GM12878 (cell line): ENCODE measurements around the gene CCDC14. TPM values are rescaled to one million over a fixed set of nuclear protein-coding genes. Genes with fewer than 3 reads are reported as not detected.
A peak's percentile ranks its signal among the peaks of the same experiment; 100 is the strongest.

Experiments used
- ATAC-seq: fragments of 200-7000 bp; cut with Tn5 transposase; 3 replicates; pipeline ENCODE4 v1.9.1; 2020; ENCODE audit warnings: mild to moderate bottlenecking, moderate library complexity
- BruUV-seq: library from RNA; stranded (reverse); fragments of 400-500 nt; replicated peaks from 2 replicates; lab custom pipeline; 2021; lab: Mats Ljungman, UMichigan
- CTCF ChIA-PET: fragments of 300-600 bp; sonication (Branson Sonifier 250); formaldehyde crosslinking; extraction: SDS; loops from one replicate; lab custom pipeline; 2021; ENCODE audit warnings: inconsistent platforms; lab: Yijun Ruan, JAX
- POLR2A ChIA-PET: fragments of 350-600 bp; formaldehyde crosslinking; extraction: SDS; loops from one replicate; lab custom pipeline; 2021; ENCODE audit warnings: inconsistent platforms; lab: Charles Lee
- RAD21 ChIA-PET: fragments of 300-600 bp; sonication (Branson Sonifier 250); formaldehyde crosslinking; loops from one replicate; lab custom pipeline; 2023; ENCODE audit warnings: antibody characterized with exemption; ENCODE audit not compliant: unreplicated experiment; lab: Charles Lee
- SMC1A ChIA-PET: fragments of 300-600 bp; sonication (Branson Sonifier 250); formaldehyde crosslinking; loops from one replicate; lab custom pipeline; 2023; ENCODE audit not compliant: unreplicated experiment, uncharacterized antibody; lab: Charles Lee
- DNase-seq: peaks from one replicate; pipeline ENCODE4 v3.0.0-alpha.2; 2011; ENCODE audit warnings: low read depth, low spot score
- FAIRE-seq: peaks from 3 replicates; lab custom pipeline; 2011; peaks lifted over from hg19 to GRCh38; lab: Jason Lieb, UNC
- H2AFZ ChIP-seq: 2 replicates; pipeline ENCODE4 v1.6.0; 2011; ENCODE audit warnings: low read depth, low read length, control low read depth; ENCODE audit not compliant: control insufficient read depth
- H3K27ac ChIP-seq: 2 replicates; pipeline ENCODE4 v1.5.1; 2011; ENCODE audit warnings: control low read depth; ENCODE audit not compliant: control insufficient read depth, insufficient read depth
- H3K27me3 ChIP-seq, 2 experiments: replicated peaks in 1 of 2; 2 replicates each; pipeline versions ENCODE4 v1.6.0 to v1.6.1; 2011; ENCODE audit warnings: low read length in 1 of 2; ENCODE audit not compliant: control insufficient read depth in 2 of 2, insufficient read depth in 2 of 2
- H3K36me3 ChIP-seq, 2 experiments: 2 replicates each; pipeline ENCODE4 v1.5.1; 2011; ENCODE audit warnings: low read length in 1 of 2; ENCODE audit not compliant: control insufficient read depth in 2 of 2, insufficient read depth in 2 of 2
- H3K4me1 ChIP-seq: 2 replicates; pipeline ENCODE4 v1.6.1; 2011; ENCODE audit warnings: mild to moderate bottlenecking, low read length, moderate library complexity, mixed read lengths; ENCODE audit not compliant: control insufficient read depth, insufficient read depth
- H3K4me2 ChIP-seq: 2 replicates; pipeline ENCODE4 v1.6.0; 2011; ENCODE audit warnings: control low read depth; ENCODE audit not compliant: control insufficient read depth, insufficient read depth
- H3K4me3 ChIP-seq: fragments of 200-600 bp; sonication (generic); 2 replicates; pipeline ENCODE4 v1.5.1; 2016
- H3K79me2 ChIP-seq: 2 replicates; pipeline ENCODE4 v1.6.0; 2011; ENCODE audit warnings: low read length; ENCODE audit not compliant: control insufficient read depth, insufficient read depth
- H3K9ac ChIP-seq: 2 replicates; pipeline ENCODE4 v1.8.0; 2011; ENCODE audit warnings: low read length, control low read depth, mixed read lengths; ENCODE audit not compliant: control insufficient read depth, insufficient read depth
- H3K9me3 ChIP-seq: replicated peaks from 3 replicates; pipeline ENCODE4 v1.5.1; 2011; ENCODE audit warnings: mild to moderate bottlenecking, low read length; ENCODE audit not compliant: control insufficient read depth, insufficient read depth
- H4K20me1 ChIP-seq: 2 replicates; pipeline ENCODE4 v1.6.0; 2011; ENCODE audit not compliant: control insufficient read depth, insufficient read depth
- FOXK2 ChIP-seq: fragments of 450-650 bp; IDR thresholded peaks from 2 replicates; pipeline ENCODE4 v1.6.1; 2017; ENCODE audit warnings: mild to moderate bottlenecking, moderate library complexity
- NR2F1 ChIP-seq: fragments of 450-650 bp; conservative IDR thresholded peaks from 2 replicates; pipeline ENCODE4 v1.6.1; 2017; ENCODE audit warnings: mild to moderate bottlenecking
- POU2F2 ChIP-seq: IDR thresholded peaks from 3 replicates; pipeline ENCODE4 v1.6.1; 2011; ENCODE audit warnings: low read depth, mild to moderate bottlenecking, low read length, borderline replicate concordance
- RCOR1 ChIP-seq: conservative IDR thresholded peaks from 2 replicates; pipeline ENCODE4 v1.6.1; 2012; ENCODE audit warnings: low read depth, low read length, improper control_type of control experiment
- RUNX3 ChIP-seq: IDR thresholded peaks from 2 replicates; pipeline ENCODE4 v1.6.1; 2012; ENCODE audit warnings: low read length, inconsistent platforms
- SREBF2 ChIP-seq: IDR thresholded peaks from 2 replicates; pipeline ENCODE4 v1.6.1; 2012; ENCODE audit warnings: mild to moderate bottlenecking, low read length
- ZBTB40 ChIP-seq: fragments of 450-650 bp; IDR thresholded peaks from 2 replicates; pipeline ENCODE4 v1.6.1; 2016; ENCODE audit warnings: mild to moderate bottlenecking, moderate library complexity, borderline replicate concordance
- WGBS: methylation state at CpG from one replicate; pipeline ENCODE4 v1.1.6; 2016; ENCODE audit warnings: low lambda C conversion rate; ENCODE audit not compliant: insufficient replicate concordance, insufficient coverage; ENCODE audit errors: missing lambda C conversion rate; 5-methylcytosine and 5-hydroxymethylcytosine counted together
- in situ Hi-C: fragments of 300-500 bp; cut with MboI; formaldehyde crosslinking; loops from 9 replicates; pipeline ENCODE4 v1.14.3; 2018; ENCODE audit warnings: mixed read lengths
- intact Hi-C: fragments of 100-400 bp; cut with micrococcal nuclease; formaldehyde crosslinking; loops from one replicate; pipeline ENCODE4 v1.14.2; 2022; ENCODE audit not compliant: unreplicated experiment
- polyA plus RNA-seq, 11 experiments: library from polyadenylated mRNA; depleted of rRNA in 4 of 11; unstranded in 6 of 11; stranded (reverse) in 5 of 11; fragments of >200 nt; fragmentation: Nextera tagmentation in 4 of 11; fragmentation: Illumina TruSeq in 1 of 11; extraction: Ambion mirVana in 4 of 11; extraction: Trizol in 1 of 11; gene quantifications; 1 replicate in 1 of 11; 2 replicates in 10 of 11; pipeline versions ENCODE4 v1.2.1 to v1.2.3, GENCODE V29; 2011 to 2016; ENCODE audit warnings: inconsistent platforms in 2 of 11, missing spikeins in 2 of 11, low read depth in 1 of 11
- total RNA-seq, 4 experiments: library from RNA; depleted of rRNA in 3 of 4; stranded (reverse); fragments of >200 nt in 3 of 4; fragmentation: Illumina TruSeq in 1 of 4; extraction: Trizol in 1 of 4; gene quantifications; 2 replicates each; pipeline versions ENCODE4 v1.2.1 to v1.2.3, GENCODE V29; 2013 to 2021

The CCDC14 gene
- total and polyA plus RNA-seq, 10 of the 15 experiments (the other 5 are each of a cell fraction or from before 2014, with no cell fraction given) = 15.9 to 104 (median 43.0) TPM

GRCh38 chr3:123953735-123954134, 7.3 kb downstream of the CCDC14 start:
- H4K20me1 ChIP-seq = no peaks in the 10 kb centered on the region
- no TSS peak for BruUV-seq
- peaks cover 0 to 2% of the 10 kb centered on the region in 2 experiments; a peak in 1 of 4 replicates for H3K36me3 ChIP-seq
- H3K9me3 ChIP-seq = no peaks in the 10 kb centered on the region
- CTCF ChIA-PET = interaction anchor here (3.5 kb wide), 1 partner anchor 13 kb away, joined by 15 read pairs; no protein-coding TSS in a partner anchor
- RAD21 ChIA-PET = no interaction called here
- 0 out of 2 replicates have a peak overlapping the region, but pooled peaks have one; percentile 1 for H3K4me3 ChIP-seq
- FAIRE-seq (peak; percentile 82), ATAC-seq (peak; percentile 92), DNase-seq (no peak)
- H3K4me1 ChIP-seq = peaks cover 5% of the 10 kb centered on the region; the same call in 1 of the 2 replicates
- in situ Hi-C loops = no loop called here
- H3K27me3 ChIP-seq = no peaks in the 10 kb centered on the region
- no peak overlapping the region for H3K9ac ChIP-seq
- WGBS = 36% methylated on average over 4 of the region's 4 CpGs
- POLR2A ChIA-PET = no interaction called here
- TF ChIP-seq RUNX3 (peak; percentile 80), SREBF2 (no peak), POU2F2 (peak; percentile 78; the same call in 1 of the 3 replicates)
- H3K27ac ChIP-seq = no peak overlapping the region
- H3K4me2 ChIP-seq = peak overlapping the region; percentile 23
- SMC1A ChIA-PET = interaction anchor here (1.1 kb wide), 1 partner anchor 258 kb away, joined by 4 read pairs; no protein-coding TSS in a partner anchor
- intact Hi-C loops = no loop called here
- no peak overlapping the region for H2AFZ ChIP-seq
- H3K79me2 ChIP-seq = no peaks in the 10 kb centered on the region; the same call in 1 of the 2 replicates

GRCh38 chr3:123952844-123953520, 8.0 kb downstream of the CCDC14 start:
- Histone ChIP-seq H2AFZ (no peak overlapping the region), H3K79me2 (no peaks in the 10 kb centered on the region; the same call in 1 of the 2 replicates), H3K4me3 (no peak overlapping the region), H4K20me1 (no peaks in the 10 kb centered on the region), H3K36me3 (peaks cover 0 to 6% of the 10 kb centered on the region in 2 experiments; a peak in 1 of 4 replicates), H3K27ac (no peak overlapping the region), H3K9ac (no peak overlapping the region), H3K4me1 (peaks cover 5% of the 10 kb centered on the region; the same call in 1 of the 2 replicates), H3K4me2 (no peak overlapping the region), H3K27me3 (no peaks in the 10 kb centered on the region), H3K9me3 (no peaks in the 10 kb centered on the region)
- 98% methylated on average over 4 of the region's 4 CpGs for WGBS
- ChIA-PET RAD21 (no interaction called here), CTCF (interaction anchor here (1.1 to 3.5 kb wide), 2 partner anchors 12 to 27 kb away, joined by 3 to 15 read pairs; no protein-coding TSS in a partner anchor), SMC1A (interaction anchor here (1.1 to 1.8 kb wide), 3 partner anchors 12 to 257 kb away, joined by 3 to 4 read pairs (median 4); no protein-coding TSS in a partner anchor), POLR2A (no interaction called here)
- ATAC-seq = peak; percentile 45
- in situ Hi-C loops (no loop called here), intact Hi-C loops (no loop called here)
- BruUV-seq = no TSS peak
- no peak for DNase-seq
- TF ChIP-seq RCOR1 (no peak), FOXK2 (no peak), NR2F1 (no peak), ZBTB40 (no peak)
- FAIRE-seq = no peak
